Hepatocyte (in vitro differentiated cells): Measurements from ENCODE around the gene TTF2. TPM values are rescaled to one million over a fixed set of nuclear protein-coding genes. Genes with fewer than 3 reads are reported as not detected.
"Not testable (repeated sequence)": the region's sequence is repeated elsewhere in the genome, so short reads cannot be mapped to it uniquely, and the experiment has no call there.

ENCODE experiments used
- DNase-seq: peaks from one replicate; pipeline ENCODE4 v3.0.0-alpha.2; 2016; ENCODE audit warnings: low spot score
- H2AFZ ChIP-seq: fragments of 200-600 bp; sonication (generic); 2 replicates; pipeline ENCODE4 v1.6.0; 2016; ENCODE audit warnings: antibody characterized with exemption, mild to moderate bottlenecking
- H3K27ac ChIP-seq: fragments of 200-600 bp; sonication (generic); 2 replicates; pipeline ENCODE4 v1.5.1; 2016; ENCODE audit warnings: mild to moderate bottlenecking
- H3K27me3 ChIP-seq: fragments of 200-600 bp; sonication (generic); 2 replicates; pipeline ENCODE4 v1.6.1; 2016
- H3K36me3 ChIP-seq: fragments of 200-600 bp; sonication (generic); replicated peaks from 2 replicates; pipeline ENCODE4 v1.5.1; 2016; ENCODE audit warnings: low read depth; ENCODE audit not compliant: insufficient read depth
- H3K4me1 ChIP-seq: fragments of 200-600 bp; sonication (generic); 2 replicates; pipeline ENCODE4 v1.5.1; 2016; ENCODE audit warnings: mild to moderate bottlenecking, moderate library complexity; ENCODE audit not compliant: insufficient read depth
- H3K4me2 ChIP-seq: fragments of 200-600 bp; sonication (generic); 2 replicates; pipeline ENCODE4 v1.6.0; 2016
- H3K4me3 ChIP-seq: fragments of 200-600 bp; sonication (generic); 2 replicates; pipeline ENCODE4 v1.5.1; 2016; ENCODE audit warnings: mild to moderate bottlenecking
- H3K79me2 ChIP-seq: fragments of 200-600 bp; sonication (generic); 2 replicates; pipeline ENCODE4 v1.6.0; 2017; ENCODE audit warnings: mild to moderate bottlenecking
- H3K9me2 ChIP-seq: fragments of 200-600 bp; sonication (generic); replicated peaks from 2 replicates; pipeline ENCODE4 v1.6.0; 2017; ENCODE audit warnings: mild to moderate bottlenecking; ENCODE audit not compliant: insufficient read depth
- H3K9me3 ChIP-seq: fragments of 200-600 bp; sonication (generic); 2 replicates; pipeline ENCODE4 v1.5.1; 2016; ENCODE audit warnings: low read depth, mild to moderate bottlenecking
- H4K20me1 ChIP-seq: fragments of 200-600 bp; sonication (generic); 2 replicates; pipeline ENCODE4 v1.6.0; 2016; ENCODE audit warnings: mild to moderate bottlenecking; ENCODE audit not compliant: insufficient read depth, poor library complexity, severe bottlenecking
- EZH2 ChIP-seq: fragments of 200-600 bp; sonication (generic); IDR thresholded peaks from 2 replicates; pipeline ENCODE4 v1.6.1; 2016; ENCODE audit warnings: antibody characterized with exemption, mild to moderate bottlenecking, borderline replicate concordance
- EZH2phosphoT487 ChIP-seq: fragments of 200-600 bp; sonication (generic); IDR thresholded peaks from one replicate; pipeline ENCODE4 v1.6.1; 2018; ENCODE audit warnings: antibody characterized with exemption, mild to moderate bottlenecking, low read depth, moderate library complexity; ENCODE audit not compliant: unreplicated experiment, severe bottlenecking
- WGBS: methylation state at CpG from one replicate; pipeline ENCODE4 v1.1.6; 2016; ENCODE audit warnings: low lambda C conversion rate; ENCODE audit errors: missing lambda C conversion rate; 5-methylcytosine and 5-hydroxymethylcytosine counted together
- polyA plus RNA-seq: library from polyadenylated mRNA; unstranded; fragments of >200 nt; fragmentation: Nextera tagmentation; extraction: Ambion mirVana; gene quantifications from 2 replicates; pipeline ENCODE4 v1.2.1, GENCODE V29; 2016
- total RNA-seq: library from RNA; depleted of rRNA; stranded (reverse); fragments of >200 nt; gene quantifications from 2 replicates; pipeline ENCODE4 v1.2.3, GENCODE V29; 2014
- TF ChIP-seq, protein P1 (sequence below): fragments of 200-600 bp; sonication (generic); IDR thresholded peaks from 2 replicates; pipeline ENCODE4 v1.5.1; 2016; ENCODE audit warnings: antibody characterized with exemption, mild to moderate bottlenecking; ENCODE audit not compliant: poor library complexity

The TTF2 gene
- total and polyA plus RNA-seq, 2 experiments from 2014 or later, result 13.8 to 14.3 TPM

DNA sequence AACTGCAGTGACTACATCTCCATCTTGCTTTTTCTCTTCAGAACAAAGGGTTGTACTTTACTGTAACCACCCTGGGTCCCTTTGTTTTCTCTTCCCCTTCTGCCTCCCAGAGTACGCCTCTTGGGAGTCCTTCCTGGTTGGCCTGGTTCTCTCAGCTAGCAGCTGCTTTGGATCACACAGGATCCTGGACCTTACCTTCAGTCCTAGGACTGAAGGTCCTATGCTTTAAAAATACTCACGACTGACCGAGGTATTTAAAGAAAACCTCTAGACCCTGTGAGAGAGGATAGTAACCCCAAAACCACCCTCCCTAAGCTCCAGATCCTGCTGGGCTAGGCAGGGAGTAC is 56.6 kb downstream of the TTF2 start:
- Histone ChIP-seq H2AFZ (no peak overlapping the region), H3K9me3 (no peaks in the 10 kb centered on the region), H3K4me3 (no peak overlapping the region), H3K27ac (no peak overlapping the region), H3K36me3 (no peaks in the 10 kb centered on the region), H4K20me1 (no peaks in the 10 kb centered on the region), H3K4me2 (no peak overlapping the region), H3K9me2 (no peaks in the 10 kb centered on the region), H3K79me2 (no peaks in the 10 kb centered on the region), H3K4me1 (peaks cover 6% of the 10 kb centered on the region), H3K27me3 (no peaks in the 10 kb centered on the region)
- 93% methylated on average over 3 of the region's 3 CpGs for WGBS
- DNase-seq, result no peak
- TF ChIP-seq EZH2phosphoT487 (no peak), EZH2 (no peak)
- TF ChIP-seq, protein P1, sequence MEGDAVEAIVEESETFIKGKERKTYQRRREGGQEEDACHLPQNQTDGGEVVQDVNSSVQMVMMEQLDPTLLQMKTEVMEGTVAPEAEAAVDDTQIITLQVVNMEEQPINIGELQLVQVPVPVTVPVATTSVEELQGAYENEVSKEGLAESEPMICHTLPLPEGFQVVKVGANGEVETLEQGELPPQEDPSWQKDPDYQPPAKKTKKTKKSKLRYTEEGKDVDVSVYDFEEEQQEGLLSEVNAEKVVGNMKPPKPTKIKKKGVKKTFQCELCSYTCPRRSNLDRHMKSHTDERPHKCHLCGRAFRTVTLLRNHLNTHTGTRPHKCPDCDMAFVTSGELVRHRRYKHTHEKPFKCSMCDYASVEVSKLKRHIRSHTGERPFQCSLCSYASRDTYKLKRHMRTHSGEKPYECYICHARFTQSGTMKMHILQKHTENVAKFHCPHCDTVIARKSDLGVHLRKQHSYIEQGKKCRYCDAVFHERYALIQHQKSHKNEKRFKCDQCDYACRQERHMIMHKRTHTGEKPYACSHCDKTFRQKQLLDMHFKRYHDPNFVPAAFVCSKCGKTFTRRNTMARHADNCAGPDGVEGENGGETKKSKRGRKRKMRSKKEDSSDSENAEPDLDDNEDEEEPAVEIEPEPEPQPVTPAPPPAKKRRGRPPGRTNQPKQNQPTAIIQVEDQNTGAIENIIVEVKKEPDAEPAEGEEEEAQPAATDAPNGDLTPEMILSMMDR, result no peak

DNA sequence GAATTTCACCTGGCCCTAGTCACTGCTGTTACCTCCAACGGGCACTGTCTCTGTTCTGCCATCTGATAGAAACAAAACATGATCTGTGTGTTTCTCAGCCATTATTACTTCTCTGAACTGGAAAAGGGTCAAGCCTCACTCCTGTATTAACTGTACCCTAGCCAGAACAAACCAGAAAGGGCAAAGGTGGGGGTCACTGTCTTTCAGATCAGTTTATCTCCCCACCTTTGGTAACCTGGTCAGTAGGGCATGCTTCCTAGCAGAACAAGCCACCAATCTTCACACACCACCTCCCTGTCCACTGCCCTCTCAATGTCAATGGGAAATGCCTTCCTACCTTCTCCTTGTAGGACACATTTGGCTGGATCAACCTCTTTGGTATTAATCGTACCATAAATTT is 57.6 kb downstream of the TTF2 start:
- peaks cover 9% of the 10 kb centered on the region for H3K4me1 ChIP-seq
- no peak overlapping the region for H3K4me2 ChIP-seq
- no peak overlapping the region for H2AFZ ChIP-seq
- no peaks in the 10 kb centered on the region for H3K36me3 ChIP-seq
- no peaks in the 10 kb centered on the region for H4K20me1 ChIP-seq
- no peaks in the 10 kb centered on the region for H3K9me3 ChIP-seq
- H3K79me2 ChIP-seq, result no peaks in the 10 kb centered on the region
- no peak for DNase-seq
- H3K4me3 ChIP-seq, result no peak overlapping the region
- TF ChIP-seq, protein P1, result no peak
- TF ChIP-seq EZH2 (no peak), EZH2phosphoT487 (no peak)
- no peaks in the 10 kb centered on the region for H3K9me2 ChIP-seq
- H3K27me3 ChIP-seq, result no peaks in the 10 kb centered on the region
- H3K27ac ChIP-seq, result no peak overlapping the region
- WGBS, result 81% methylated on average over 2 of the region's 2 CpGs

DNA sequence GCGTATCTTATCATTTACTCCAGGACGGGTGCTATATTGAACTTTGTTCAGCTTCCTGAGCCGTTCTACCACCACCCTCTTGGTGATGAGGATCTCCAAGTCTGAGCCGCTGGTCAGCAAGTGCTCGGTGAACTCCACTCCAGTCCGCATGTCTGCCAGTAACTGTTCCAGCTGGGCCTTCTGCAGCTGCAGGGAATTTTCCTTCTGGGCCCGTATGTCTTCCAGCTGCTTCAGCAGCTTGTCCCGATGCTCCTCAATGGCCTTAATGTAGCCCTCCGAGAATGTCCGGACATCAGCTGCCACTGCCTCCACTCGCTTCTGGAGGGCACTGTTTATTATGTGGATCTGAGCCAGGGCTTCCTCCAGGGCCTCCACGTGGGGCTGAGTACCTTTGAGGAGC is 58.0 kb downstream of the TTF2 start:
- Histone ChIP-seq H2AFZ (no peak overlapping the region), H3K27ac (no peak overlapping the region), H3K79me2 (no peaks in the 10 kb centered on the region), H3K9me2 (no peaks in the 10 kb centered on the region), H3K9me3 (no peaks in the 10 kb centered on the region), H3K4me3 (no peak overlapping the region), H4K20me1 (no peaks in the 10 kb centered on the region), H3K4me2 (no peak overlapping the region), H3K27me3 (no peaks in the 10 kb centered on the region), H3K36me3 (no peaks in the 10 kb centered on the region), H3K4me1 (peaks cover 9% of the 10 kb centered on the region)
- no peak for DNase-seq
- 88% methylated on average over 12 of the region's 12 CpGs for WGBS
- no peak for TF ChIP-seq EZH2
- TF ChIP-seq EZH2phosphoT487, result no peak
- TF ChIP-seq, protein P1, result no peak

DNA sequence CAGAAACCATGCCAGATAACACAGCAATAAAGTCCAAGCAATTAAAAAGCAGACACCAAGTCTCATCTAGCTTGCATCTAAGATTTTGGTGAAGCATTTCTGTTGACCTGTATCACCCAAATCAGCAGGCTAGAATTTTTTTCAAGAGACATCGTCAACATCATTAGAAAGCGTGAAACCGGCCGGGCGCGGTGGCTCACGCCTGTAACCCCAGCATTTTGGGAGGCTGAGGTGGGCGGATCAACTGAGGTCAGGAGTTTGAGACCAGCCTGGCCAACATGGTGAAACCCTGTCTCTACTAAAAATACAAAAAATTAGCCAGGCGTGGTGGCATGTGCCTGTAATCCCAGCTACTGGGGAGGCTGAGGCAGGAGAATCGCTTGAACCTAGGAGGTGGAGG is 59.0 kb downstream of the TTF2 start:
- not testable (repeated sequence) for H3K79me2 ChIP-seq, H3K4me1 ChIP-seq, DNase-seq, H3K9me3 ChIP-seq, H2AFZ ChIP-seq, H3K4me3 ChIP-seq, H3K4me2 ChIP-seq, H3K27me3 ChIP-seq, H3K9me2 ChIP-seq, H4K20me1 ChIP-seq, H3K27ac ChIP-seq, H3K36me3 ChIP-seq
- WGBS, result 96% methylated on average over 10 of the region's 10 CpGs
